K562 (cell line): ENCODE results near the gene SSR2. TPM values are rescaled to one million over a fixed set of nuclear protein-coding genes. Genes with fewer than 3 reads are reported as not detected.

ENCODE experiments used
- ASH1L ChIP-seq: fragments of 450-650 bp; IDR thresholded peaks from 2 replicates; pipeline ENCODE4 v1.6.1; 2018; ENCODE audit warnings: borderline replicate concordance, mild to moderate bottlenecking, low read depth; ENCODE audit not compliant: partially characterized antibody
- BCOR ChIP-seq: fragments of 450-650 bp; IDR thresholded peaks from 2 replicates; pipeline ENCODE4 v1.6.1; 2016
- BRF2 ChIP-seq: IDR thresholded peaks from 3 replicates; pipeline ENCODE4 v1.6.1; 2011; ENCODE audit warnings: borderline replicate concordance, mild to moderate bottlenecking; ENCODE audit not compliant: insufficient read length, insufficient read depth
- CREB5 ChIP-seq: fragments of 250-450 bp; sonication (Bioruptor Pico); IDR thresholded peaks from 2 replicates; pipeline ENCODE4 v1.5.0; 2020; ENCODE audit warnings: mild to moderate bottlenecking
- EGR1 ChIP-seq: fragments of 450-650 bp; conservative IDR thresholded peaks from 2 replicates; pipeline ENCODE4 v1.6.1; 2017; ENCODE audit warnings: mild to moderate bottlenecking
- EWSR1 ChIP-seq: fragments of 450-650 bp; IDR thresholded peaks from 2 replicates; pipeline ENCODE4 v1.6.1; 2018; ENCODE audit warnings: borderline replicate concordance, mild to moderate bottlenecking, low read depth, moderate library complexity; ENCODE audit not compliant: partially characterized antibody
- GATA2 ChIP-seq: sonication (generic); formaldehyde crosslinking; IDR thresholded peaks from 2 replicates; pipeline ENCODE4 v1.4.0; 2020; ENCODE audit warnings: mild to moderate bottlenecking, missing genetic modification reagents
- HDGF ChIP-seq: fragments of 450-650 bp; IDR thresholded peaks from 2 replicates; pipeline ENCODE4 v1.6.1; 2016
- IRF9 ChIP-seq: fragments of 450-650 bp; IDR thresholded peaks from 2 replicates; pipeline ENCODE4 v1.6.1; 2016; ENCODE audit warnings: missing biosample characterization, missing genetic modification characterization
- MAFG ChIP-seq: fragments of 450-650 bp; conservative IDR thresholded peaks from 2 replicates; pipeline ENCODE4 v1.6.1; 2016; ENCODE audit warnings: missing genetic modification characterization, missing compliant biosample characterization
- MAZ ChIP-seq, 2 experiments: fragments of 450-650 bp in 1 of 2; sonication (generic) in 1 of 2; formaldehyde crosslinking; IDR thresholded peaks in 1 of 2; conservative IDR thresholded peaks in 1 of 2; 2 replicates each; pipeline versions ENCODE4 v1.4.0 to v1.5.0; 2020; ENCODE audit warnings: mild to moderate bottlenecking in 1 of 2, missing genetic modification reagents in 1 of 2
- RCOR1 ChIP-seq, 2 experiments: IDR thresholded peaks; 2 replicates each; pipeline ENCODE4 v1.6.1; 2012; ENCODE audit warnings: low read depth in 2 of 2, low read length in 2 of 2, borderline replicate concordance in 1 of 2, improper control_type of control experiment in 1 of 2
- SNIP1 ChIP-seq: fragments of 450-650 bp; IDR thresholded peaks from 2 replicates; pipeline ENCODE4 v1.7.1; 2017; ENCODE audit warnings: low read depth, mild to moderate bottlenecking
- SREBF1 ChIP-seq: fragments of 150-350 bp; IDR thresholded peaks from 2 replicates; pipeline ENCODE4 v1.6.1; 2014; ENCODE audit warnings: antibody characterized with exemption, low read depth, low read length, borderline replicate concordance
- THAP7 ChIP-seq: fragments of 250-450 bp; sonication (Bioruptor Pico); IDR thresholded peaks from 2 replicates; pipeline ENCODE4 v1.5.0; 2021
- ZNF124 ChIP-seq: sonication (generic); formaldehyde crosslinking; IDR thresholded peaks from 2 replicates; pipeline ENCODE4 v1.8.1; 2022; ENCODE audit warnings: missing genetic modification reagents
- ZNF146 ChIP-seq: IDR thresholded peaks from one replicate; pipeline ENCODE4 v1.6.1; 2018; ENCODE audit warnings: missing compliant biosample characterization; ENCODE audit not compliant: unreplicated experiment
- ZNF23 ChIP-seq: fragments of 250-450 bp; sonication (Bioruptor Pico); IDR thresholded peaks from 2 replicates; pipeline ENCODE4 v1.4.0; 2020; ENCODE audit warnings: mild to moderate bottlenecking
- ZNF277 ChIP-seq: fragments of 250-450 bp; sonication (Bioruptor Pico); IDR thresholded peaks from 2 replicates; pipeline ENCODE4 v1.8.0; 2022; ENCODE audit warnings: inconsistent platforms, mild to moderate bottlenecking, moderate library complexity, borderline replicate concordance
- ZNF740 ChIP-seq, 3 experiments: fragments of 200-800 bp in 1 of 3; sonication (Bioruptor generic) in 1 of 3; sonication (generic) in 1 of 3; formaldehyde crosslinking in 1 of 3; IDR thresholded peaks; 2 replicates each; pipeline versions ENCODE4 v1.6.1 to v1.8.0; 2016 to 2022; ENCODE audit warnings: mild to moderate bottlenecking in 2 of 3, missing compliant biosample characterization in 2 of 3, missing genetic modification characterization in 2 of 3, missing genetic modification reagents in 1 of 3
- ZNF79 ChIP-seq: fragments of 250-450 bp; sonication (Bioruptor Pico); IDR thresholded peaks from 2 replicates; pipeline ENCODE4 v1.4.0; 2020; ENCODE audit warnings: low read depth, mild to moderate bottlenecking, moderate library complexity
- polyA plus RNA-seq, 8 experiments: library from polyadenylated mRNA; depleted of rRNA in 4 of 8; stranded (reverse) in 5 of 8; unstranded in 3 of 8; fragments of >200 nt; fragmentation: Nextera tagmentation in 2 of 8; fragmentation: Illumina TruSeq in 1 of 8; extraction: Ambion mirVana in 2 of 8; extraction: Trizol in 1 of 8; gene quantifications; 2 replicates each; pipeline versions ENCODE4 v1.2.1 to v1.2.3, GENCODE V29; 2011 to 2014; ENCODE audit warnings: inconsistent platforms in 1 of 8, missing spikeins in 1 of 8
- total RNA-seq, 7 experiments: library from RNA; depleted of rRNA in 6 of 7; stranded (reverse); fragments of >200 nt in 6 of 7; fragmentation: Illumina TruSeq in 2 of 7; extraction: Trizol in 2 of 7; gene quantifications; 2 replicates each; pipeline versions ENCODE4 v1.2.1 to v1.2.3, GENCODE V29; 2011 to 2021; ENCODE audit warnings: low replicate concordance in 1 of 7

Gene SSR2
- total and polyA plus RNA-seq, 9 of the 15 experiments (the other 6 are each of a cell fraction or from before 2014, with no cell fraction given) = 161 to 411 (median 240) TPM

GRCh38 chr1:155977690-155978324, 42.9 kb downstream of the SSR2 start (continued):
- TF ChIP-seq ZNF277 (CRISPR knock-in tag) (no peak), ZNF740 (CRISPR knock-in tag; IDR thresholded peaks at IDR 0.05) (no peak), ZNF740 (tag; IDR thresholded peaks at IDR 0.05) (peak in 1 of 2 experiments; percentile 43; a peak in 1 of 4 replicates), IRF9 (tag) (no peak), ZNF79 (CRISPR knock-in tag) (no peak), ZNF124 (CRISPR knock-in tag) (no peak), SREBF1 (no peak), HDGF (no peak), SNIP1 (no peak), MAZ (CRISPR knock-in tag; conservative IDR thresholded peaks at IDR 0.05 in 1 of 2, IDR thresholded peaks at IDR 0.05 in 1 of 2) (0 out of 4 replicates have a peak, but pooled peaks of 1 of the 2 experiments have one; percentile 14), BCOR (no peak), CREB5 (no peak), EWSR1 (no peak), ZNF23 (CRISPR knock-in tag) (no peak), ZNF146 (CRISPR knock-in tag) (no peak), BRF2 (no peak), GATA2 (no peak), MAFG (no peak), EGR1 (peak; percentile 48), THAP7 (CRISPR knock-in tag) (no peak), ASH1L (no peak), RCOR1 (IDR thresholded peaks at IDR 0.05; ENCODE audit: borderline replicate concordance in 1 of 2, low read depth in 2 of 2, low read length in 2 of 2) (no peak)
